PC-3 (cell line): ENCODE data around the gene ZFP36L2.

Experiments
- CTCF ChIP-seq: fragments of 300-600 bp; sonication (generic); conservative IDR thresholded peaks from 2 replicates; pipeline ENCODE4 v1.5.1; 2017; ENCODE audit warnings: antibody characterized with exemption, low read depth, mild to moderate bottlenecking, low read length
- EZH2 ChIP-seq: fragments of 300-600 bp; sonication (generic); IDR thresholded peaks from one replicate; pipeline ENCODE4 v1.6.1; 2017; ENCODE audit warnings: antibody characterized with exemption, mild to moderate bottlenecking, low read length; ENCODE audit not compliant: unreplicated experiment

GRCh38 chr2:43219383-43220228 is 6.8 kb downstream of the ZFP36L2 start:
- TF ChIP-seq EZH2 (no peak), CTCF (peak; percentile 25; the same call in 1 of the 2 replicates)
